Small intestine (tissue), 7 donors: Measurements from ENCODE around the gene STAMBPL1. TPM values are rescaled to one million over a fixed set of nuclear protein-coding genes. Genes with fewer than 3 reads are reported as not detected.

ENCODE experiments used
- DNase-seq, 2 donors: peaks; one replicate each; pipeline versions ENCODE4 v3.0.0 to v3.0.0-alpha.2; 2013
- FAIRE-seq: peaks from 2 replicates; lab custom pipeline; 2012; peaks lifted over from hg19 to GRCh38; lab: Jason Lieb, UNC
- H3K27ac ChIP-seq, 3 donors: one replicate each; pipeline ENCODE4 v1.5.1; 2013; ENCODE audit warnings: low read length in 2 of 3, mild to moderate bottlenecking in 2 of 3, control low read depth in 1 of 3, inconsistent platforms in 1 of 3, low read depth in 1 of 3, moderate library complexity in 1 of 3
- H3K27me3 ChIP-seq, 3 donors: one replicate each; pipeline ENCODE4 v1.6.1; 2013; ENCODE audit warnings: low read length in 3 of 3, inconsistent platforms in 1 of 3; ENCODE audit not compliant: control insufficient read depth in 3 of 3, insufficient read depth in 3 of 3
- H3K36me3 ChIP-seq, 3 donors: one replicate each; pipeline ENCODE4 v1.6.1; 2013; ENCODE audit warnings: low read length in 3 of 3, inconsistent platforms in 1 of 3, low read depth in 1 of 3, mild to moderate bottlenecking in 1 of 3, moderate library complexity in 1 of 3; ENCODE audit not compliant: control insufficient read depth in 3 of 3, insufficient read depth in 2 of 3
- H3K4me1 ChIP-seq, 3 donors: one replicate each; pipeline ENCODE4 v1.6.1; 2013; ENCODE audit warnings: low read length in 2 of 3, inconsistent platforms in 1 of 3, low read depth in 1 of 3, mild to moderate bottlenecking in 1 of 3, moderate library complexity in 1 of 3; ENCODE audit not compliant: control insufficient read depth in 3 of 3, insufficient read depth in 2 of 3
- H3K4me3 ChIP-seq, 3 donors: one replicate each; pipeline ENCODE4 v1.5.1; 2013; ENCODE audit warnings: low read length in 3 of 3, control low read depth in 1 of 3, inconsistent platforms in 1 of 3, low read depth in 1 of 3, mild to moderate bottlenecking in 1 of 3, moderate library complexity in 1 of 3
- H3K9me3 ChIP-seq, 2 donors: one replicate each; pipeline ENCODE4 v1.6.1; 2013; ENCODE audit warnings: low read depth in 1 of 2, low read length in 1 of 2; ENCODE audit not compliant: control insufficient read depth in 2 of 2, insufficient read depth in 1 of 2
- WGBS, 3 donors: extraction: QIAGEN DNeasy Blood & Tissue Kit; methylation state at CpG; one replicate each; pipeline ENCODE4 v1.1.7; 2013; 5-methylcytosine and 5-hydroxymethylcytosine counted together
- polyA plus RNA-seq, 4 donors: library from polyadenylated mRNA; stranded (reverse) in 3 of 4; unstranded in 1 of 4; fragments of 200-250 nt in 3 of 4; fragments of 120-200 nt in 1 of 4; gene quantifications; one replicate each; pipeline versions ENCODE4 v1.2.1 to v1.2.3, GENCODE V29; 2013
- donor health status: healthy with polysubstance abuse.
- donor health status: control.
- donor health status: control.
- donor health status: Bipolar disorder and iron deficiency.
- donor health status: healthy.

Gene STAMBPL1
- polyA plus RNA-seq, 4 donors = 2.9 to 27.7 (median 9.4) TPM

- no peak for DNase-seq
- H3K4me3 ChIP-seq = no peak overlapping the region
These were observed 63.7 kb downstream of the STAMBPL1 start for GRCh38 chr10:88943778-88944177.

DNA sequence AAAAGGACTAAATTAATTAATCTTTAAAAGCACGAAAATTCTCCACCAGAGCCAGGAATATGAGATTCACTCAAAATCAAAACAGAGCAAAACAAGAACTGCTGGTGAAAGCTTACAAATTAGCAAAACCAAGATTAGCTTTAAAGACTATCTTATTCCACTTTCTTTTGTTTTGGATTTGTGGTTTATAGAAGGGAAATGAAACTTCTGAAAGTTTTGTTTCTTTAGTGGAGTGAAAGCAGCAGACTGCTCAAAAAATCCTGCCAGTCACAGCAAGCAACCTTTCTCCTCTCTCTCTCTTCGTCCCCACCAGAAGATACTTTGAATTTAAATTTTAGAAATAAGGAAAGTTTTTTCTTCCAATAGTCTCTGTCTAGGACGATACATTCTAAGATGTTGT, 64.8 kb downstream of the STAMBPL1 start:
- no peak for FAIRE-seq

More at GRCh38 chr10:88943778-88944177, 63.7 kb downstream of the STAMBPL1 start:
- Histone ChIP-seq H3K36me3 (peaks cover 0 to 31% (median 5%) of the 10 kb centered on the region in 3 donors), H3K4me1 (no peaks in the 10 kb centered on the region), H3K9me3 (no peaks in the 10 kb centered on the region), H3K27ac (no peak overlapping the region), H3K27me3 (no peaks in the 10 kb centered on the region)
- no peak for FAIRE-seq
- WGBS, 3 donors = 84 to 99% (median 95%) methylated on average over 3 of the region's 3 CpGs

GRCh38 chr10:88946200-88946599, 66.2 kb downstream of the STAMBPL1 start:
- Histone ChIP-seq H3K9me3 (no peaks in the 10 kb centered on the region), H3K27me3 (no peaks in the 10 kb centered on the region), H3K4me3 (no peak overlapping the region), H3K36me3 (peaks cover 0 to 22% (median 2%) of the 10 kb centered on the region in 3 donors), H3K4me1 (no peaks in the 10 kb centered on the region), H3K27ac (no peak overlapping the region)
- DNase-seq (no peak), FAIRE-seq (no peak)
- WGBS, 3 donors = 89 to 96% (median 96%) methylated on average over 1 of the region's 1 CpG

More for the DNA sequence above, 64.8 kb downstream of the STAMBPL1 start:
- 68 to 85% (median 82%) methylated on average over 3 of the region's 3 CpGs for WGBS, 3 donors
- Histone ChIP-seq H3K27ac (no peak overlapping the region), H3K4me3 (no peak overlapping the region), H3K4me1 (no peaks in the 10 kb centered on the region), H3K27me3 (no peaks in the 10 kb centered on the region), H3K36me3 (peaks cover 0 to 26% (median 2%) of the 10 kb centered on the region in 3 donors), H3K9me3 (no peaks in the 10 kb centered on the region)
- no peak for DNase-seq

GRCh38 chr10:88946965-88947590, 67.0 kb downstream of the STAMBPL1 start:
- Histone ChIP-seq H3K4me1 (no peaks in the 10 kb centered on the region), H3K9me3 (no peaks in the 10 kb centered on the region), H3K27me3 (no peaks in the 10 kb centered on the region), H3K36me3 (peaks cover 0 to 20% (median 2%) of the 10 kb centered on the region in 3 donors), H3K27ac (no peak overlapping the region), H3K4me3 (no peak overlapping the region)
- DNase-seq (no peak), FAIRE-seq (no peak)
- WGBS, 3 donors = 88 to 95% (median 92%) methylated on average over 4 to 5 of the region's 6 CpGs

- Histone ChIP-seq H3K9me3 (no peaks in the 10 kb centered on the region), H3K4me3 (peak overlapping the region in 1 of 3 donors; percentile 21), H3K36me3 (peaks cover 0 to 15% (median 2%) of the 10 kb centered on the region in 3 donors), H3K27ac (peak overlapping the region in 2 of 3 donors; percentile 30 to 34), H3K4me1 (no peaks in the 10 kb centered on the region), H3K27me3 (no peaks in the 10 kb centered on the region)
- WGBS, 3 donors = 74 to 93% (median 92%) methylated on average over 2 of the region's 2 CpGs
- no peak for FAIRE-seq
- no peak for DNase-seq
These were observed 69.0 kb downstream of the STAMBPL1 start for GRCh38 chr10:88949051-88949450.

- Histone ChIP-seq H3K4me1 (no peaks in the 10 kb centered on the region), H3K27ac (peak overlapping the region in 2 of 3 donors; percentile 45 to 87), H3K36me3 (peaks cover 0 to 15% (median 0%) of the 10 kb centered on the region in 3 donors), H3K4me3 (peak overlapping the region in 1 of 3 donors; percentile 13), H3K9me3 (no peaks in the 10 kb centered on the region), H3K27me3 (no peaks in the 10 kb centered on the region)
- FAIRE-seq = no peak
- WGBS, 3 donors = 68 to 83% (median 83%) methylated on average over 3 of the region's 3 CpGs
- DNase-seq = no peak
These were observed 70.1 kb downstream of the STAMBPL1 start for GRCh38 chr10:88949912-88950837.

- Histone ChIP-seq H3K4me3 (peak within 1 kb of the TSS in 1 of 3 donors; percentile 42), H3K36me3 (peaks cover 0 to 8% (median 0%) of the 10 kb centered on the region in 3 donors), H3K27me3 (no peaks in the 10 kb centered on the region), H3K27ac (peak within 1 kb of the TSS in 2 of 3 donors; percentile 72 to 87), H3K9me3 (no peaks in the 10 kb centered on the region), H3K4me1 (peaks cover 0 to 4% (median 0%) of the 10 kb centered on the region in 3 donors)
- DNase-seq (peak in 1 of 2 donors; percentile 30), FAIRE-seq (no peak)
- 63 to 93% (median 87%) methylated on average over 8 of the region's 8 CpGs for WGBS, 3 donors
These were observed 72.6 kb downstream of the STAMBPL1 start, which contains the start of gene ACTA2 for GRCh38 chr10:88952647-88953111. Gene ACTA2 (minus strand): TSS chr10:88952773. CDS start chr10:88948930, 3,843 bp downstream.

DNA sequence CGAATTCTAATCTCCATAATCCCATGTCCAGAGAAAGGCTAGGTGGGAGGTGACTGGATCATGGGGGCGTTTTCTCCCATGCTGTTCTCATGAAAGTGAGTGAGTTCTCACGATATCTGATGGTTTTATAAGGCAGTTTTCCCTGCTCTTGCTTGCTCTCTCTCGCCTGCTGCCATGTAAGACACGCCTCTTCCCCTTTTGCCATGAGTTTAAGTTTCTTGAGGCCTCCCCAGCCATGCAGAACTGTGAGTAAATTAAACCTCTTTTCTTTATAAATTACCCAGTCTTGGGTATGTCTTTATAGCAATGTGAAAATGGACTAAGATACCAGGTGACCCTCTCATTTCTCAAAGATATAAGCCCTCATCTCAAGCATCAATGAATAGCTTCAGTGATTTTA, 73.6 kb downstream of the STAMBPL1 start:
- H3K27ac ChIP-seq = peak overlapping the region in 2 of 3 donors; percentile 67 to 87
- no peaks in the 10 kb centered on the region for H3K27me3 ChIP-seq
- DNase-seq (no peak), FAIRE-seq (no peak)
- no peak overlapping the region for H3K4me3 ChIP-seq
- 89 to 92% (median 89%) methylated on average over 5 of the region's 5 CpGs for WGBS, 3 donors
- no peaks in the 10 kb centered on the region for H3K9me3 ChIP-seq
- H3K36me3 ChIP-seq = peaks cover 0 to 8% (median 0%) of the 10 kb centered on the region in 3 donors
- peaks cover 0 to 4% (median 0%) of the 10 kb centered on the region in 3 donors for H3K4me1 ChIP-seq
